HG02763 (cell line): ENCODE data around the gene CCDC146.

Experiments used
- ATAC-seq: cut with Tn5 transposase; IDR thresholded peaks from one replicate; pipeline ENCODE4 v1.9.1; 2021; ENCODE audit warnings: mild to moderate bottlenecking, moderate library complexity; ENCODE audit not compliant: unreplicated experiment

CCDC146 gene

DNA sequence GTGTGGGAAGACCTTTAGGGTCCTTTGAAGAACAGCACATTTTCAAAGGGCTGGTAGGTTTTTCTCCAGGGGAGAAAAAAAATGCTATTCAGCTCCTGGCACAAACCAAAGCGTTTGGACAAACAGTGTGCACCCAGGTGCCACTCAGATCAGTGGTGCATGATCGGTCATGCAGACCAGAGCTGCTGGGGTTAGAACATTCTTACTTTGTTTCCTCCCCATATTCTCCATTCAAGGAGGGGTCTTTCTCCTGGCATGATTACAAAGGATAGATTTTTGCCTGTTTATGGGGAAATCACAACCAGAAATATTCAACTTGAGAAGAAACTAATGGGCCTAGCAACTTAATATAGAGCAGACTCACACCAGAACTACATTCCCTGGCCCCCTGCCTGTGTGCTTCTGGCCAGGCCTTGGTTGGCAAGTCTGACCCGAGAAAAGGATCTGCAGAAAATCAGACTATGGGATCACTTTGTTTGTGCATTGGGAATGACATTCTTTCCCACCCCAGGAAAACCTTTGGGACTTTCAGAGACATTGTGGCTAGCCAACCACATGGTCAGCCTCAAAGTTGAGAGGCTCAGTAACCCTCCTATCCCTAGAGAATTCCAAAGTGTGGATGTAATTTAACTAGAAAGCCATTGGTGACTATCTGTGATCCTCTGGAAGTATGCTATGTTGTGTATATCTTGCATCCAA, 159.5 kb downstream of the CCDC146 start:
- ATAC-seq, result no peak

GRCh38 chr7:77282897-77283296, 160.5 kb downstream of the CCDC146 start:
- no peak for ATAC-seq

DNA sequence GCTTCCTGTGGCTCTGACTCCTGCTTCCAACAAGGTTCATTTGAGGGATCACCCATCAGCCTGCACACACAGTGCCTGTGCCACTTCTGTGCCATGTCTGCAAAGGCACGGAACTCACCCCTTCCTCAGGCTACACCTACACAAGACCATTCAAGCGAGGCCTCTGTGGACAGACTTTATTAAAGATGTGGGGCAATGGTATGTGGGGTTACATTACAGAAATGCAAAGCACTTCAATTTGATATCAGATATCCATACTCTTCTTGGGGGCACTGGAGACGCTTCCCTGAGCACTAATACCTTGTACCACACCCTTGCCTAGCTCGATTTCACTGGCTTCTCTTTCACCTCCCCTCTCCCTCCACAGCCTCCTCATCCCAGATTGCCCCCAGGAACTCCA, 161.6 kb downstream of the CCDC146 start:
- ATAC-seq, result no peak

- no peak for ATAC-seq
These were observed 162.2 kb downstream of the CCDC146 start for GRCh38 chr7:77284616-77285015.

- no peak for ATAC-seq
These were observed 166.4 kb downstream of the CCDC146 start for GRCh38 chr7:77288676-77289320.

DNA sequence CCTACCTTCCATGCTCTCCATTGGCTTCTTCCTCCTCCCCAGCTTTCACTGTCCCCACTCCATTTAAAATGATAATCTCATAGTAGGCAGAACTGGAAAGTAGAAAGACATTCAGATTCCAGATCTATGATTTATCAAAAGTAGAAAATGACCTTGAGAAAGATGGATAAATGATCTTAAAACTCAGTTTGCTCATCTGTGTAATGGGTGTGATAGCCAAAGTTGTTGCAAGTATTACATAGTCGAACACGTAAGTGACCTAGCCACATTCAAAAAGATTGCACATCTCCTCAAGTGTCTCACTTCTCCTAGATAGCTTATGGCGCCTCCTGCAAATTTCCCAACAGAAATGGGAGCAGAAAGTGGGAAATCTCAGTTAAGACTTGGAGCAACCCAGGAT, 167.0 kb downstream of the CCDC146 start:
- ATAC-seq, result no peak

DNA sequence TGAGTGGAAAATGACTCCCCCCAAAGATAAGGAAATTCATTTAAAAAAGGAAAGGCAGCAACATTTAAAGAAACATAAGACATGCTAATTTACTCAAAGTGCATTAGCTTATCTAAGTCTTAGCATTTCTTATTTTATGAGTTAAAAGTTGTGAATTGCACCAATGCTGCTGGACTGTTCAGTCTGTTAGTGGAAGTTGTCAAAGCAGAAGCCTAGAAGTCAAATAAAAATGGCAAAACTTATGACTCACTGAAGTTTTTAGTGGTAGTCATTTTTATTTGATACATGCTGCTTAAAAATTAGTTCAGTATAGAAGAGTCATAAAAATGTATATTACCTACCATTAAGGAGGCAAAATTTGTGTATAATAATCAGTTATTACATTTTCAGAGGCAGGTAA, 168.0 kb downstream of the CCDC146 start:
- no peak for ATAC-seq

DNA sequence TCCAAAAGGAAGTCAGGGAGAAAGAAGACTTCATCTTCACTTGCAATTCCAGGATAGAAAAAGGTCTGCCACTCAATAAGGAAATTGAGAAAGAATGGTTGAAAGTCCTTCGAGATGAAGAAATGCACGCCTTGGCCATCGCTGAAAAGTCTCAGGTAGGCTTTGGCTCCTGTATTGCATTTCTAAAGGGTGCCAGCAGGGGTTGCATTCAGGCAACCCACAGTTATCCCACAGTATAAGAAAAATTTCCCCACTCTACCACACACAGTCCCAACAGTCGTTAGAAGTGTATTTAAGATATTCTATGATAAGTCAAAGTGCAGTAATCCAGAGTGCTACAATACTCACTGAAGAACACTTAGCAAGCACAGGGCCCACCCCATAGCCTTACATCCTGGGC, 170.6 kb downstream of the CCDC146 start:
- ATAC-seq, result no peak

- no peak for ATAC-seq
These were observed 173.1 kb downstream of the CCDC146 start for GRCh38 chr7:77295549-77295948.

GRCh38 chr7:77306231-77307067, 184.0 kb downstream of the CCDC146 start:
- ATAC-seq, result no peak

DNA sequence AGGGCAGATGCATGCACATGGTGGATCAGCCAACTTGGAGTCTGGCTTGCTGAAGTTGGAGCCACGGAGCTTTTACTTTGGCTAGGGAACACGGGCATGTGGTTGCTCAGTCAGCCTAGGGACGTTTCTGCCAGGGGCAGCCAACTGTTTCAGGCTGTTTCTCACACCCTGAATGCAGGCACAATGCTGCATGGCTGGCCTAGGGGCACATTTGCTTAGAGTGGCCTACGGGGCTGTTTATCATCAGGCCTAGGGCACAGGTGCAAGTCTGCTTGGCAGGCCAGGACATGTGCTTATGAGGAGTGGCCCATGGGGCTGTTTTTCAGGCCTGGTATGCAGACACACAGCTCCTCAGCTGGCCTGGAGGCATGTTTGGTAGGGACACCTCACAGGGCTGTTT, 186.4 kb downstream of the CCDC146 start:
- ATAC-seq, result no peak

DNA sequence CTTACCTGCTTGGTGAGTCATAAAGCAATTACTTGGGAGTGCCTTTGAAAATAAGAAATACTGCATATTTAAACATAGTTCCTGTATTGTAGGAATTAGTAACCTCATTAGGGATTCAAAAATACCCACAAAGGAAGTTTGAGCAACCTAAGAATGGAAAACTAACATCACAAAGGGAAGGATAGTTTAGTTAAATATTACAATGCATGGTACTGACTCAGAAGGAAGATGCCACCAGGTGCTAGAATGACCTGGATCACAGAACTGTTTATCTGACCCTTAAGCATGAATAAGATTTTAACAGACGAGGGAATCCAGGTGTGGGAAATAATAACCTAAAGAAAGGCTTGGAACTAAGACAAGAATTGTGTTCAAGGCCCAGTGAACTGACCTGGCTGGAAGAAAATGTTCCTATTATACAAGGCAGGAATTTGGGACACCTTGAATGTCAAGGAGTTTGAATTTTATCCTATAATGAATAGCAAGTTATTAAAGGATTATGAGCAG, 187.4 kb downstream of the CCDC146 start:
- no peak for ATAC-seq

GRCh38 chr7:77310982-77311381, 188.6 kb downstream of the CCDC146 start:
- ATAC-seq, result no peak

DNA sequence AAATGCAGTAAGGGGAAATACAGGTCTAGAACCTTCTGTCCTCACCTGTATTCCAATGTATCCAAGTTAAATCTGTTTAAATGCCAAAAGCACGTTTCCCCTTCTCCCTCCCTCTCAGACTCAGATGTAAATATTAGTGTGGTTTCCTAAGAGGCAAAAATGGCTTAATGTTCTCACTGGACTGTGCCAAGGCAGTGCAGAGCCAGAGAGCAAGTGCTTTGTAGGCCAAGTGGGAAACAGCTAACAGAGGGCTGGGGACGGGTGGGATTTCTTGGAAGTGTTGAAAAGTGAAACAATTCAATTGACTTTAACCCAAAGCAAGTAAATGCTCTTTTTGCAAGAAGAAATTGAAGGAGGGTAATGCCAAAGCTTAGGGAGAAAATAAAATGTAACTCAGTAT, 190.7 kb downstream of the CCDC146 start:
- no peak for ATAC-seq

GRCh38 chr7:77313876-77314480, 191.6 kb downstream of the CCDC146 start:
- ATAC-seq, result no peak

- no peak for ATAC-seq
These were observed 192.8 kb downstream of the CCDC146 start for GRCh38 chr7:77315182-77315591.

DNA sequence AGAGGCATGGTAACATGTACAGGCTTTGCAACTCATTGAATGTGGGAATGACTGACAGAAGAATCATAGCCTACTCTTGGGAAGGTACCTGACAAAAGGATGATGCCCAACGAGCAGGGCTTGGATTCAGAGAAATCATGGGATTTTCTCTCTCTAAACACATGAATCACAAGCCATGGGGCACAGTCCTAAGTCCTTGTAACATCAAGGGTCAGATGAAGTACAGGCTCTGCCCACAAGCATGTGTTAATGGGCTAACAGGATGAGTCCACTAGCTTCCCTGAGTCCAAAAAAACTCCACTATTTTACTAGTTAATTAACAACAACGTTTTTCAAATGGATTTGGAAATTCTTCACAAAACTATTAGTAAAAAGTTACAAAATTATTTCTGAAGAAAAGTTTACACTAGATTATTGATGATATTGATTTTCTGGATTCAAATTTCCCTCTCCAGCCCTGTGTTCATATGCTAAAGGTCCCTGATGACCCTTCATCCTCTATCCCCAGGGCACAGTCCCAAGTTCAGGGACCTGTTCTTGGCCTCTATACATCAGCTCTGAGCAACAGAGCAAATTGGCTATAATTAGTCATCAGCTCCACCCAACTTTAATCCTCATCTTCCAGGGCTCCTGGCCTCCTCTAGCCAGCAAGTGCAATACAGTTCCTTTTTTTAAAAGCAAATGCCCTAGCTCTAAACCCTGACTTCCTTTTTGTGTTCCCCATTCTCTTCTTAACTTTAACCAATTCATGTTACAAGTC, 194.0 kb downstream of the CCDC146 start:
- no peak for ATAC-seq

DNA sequence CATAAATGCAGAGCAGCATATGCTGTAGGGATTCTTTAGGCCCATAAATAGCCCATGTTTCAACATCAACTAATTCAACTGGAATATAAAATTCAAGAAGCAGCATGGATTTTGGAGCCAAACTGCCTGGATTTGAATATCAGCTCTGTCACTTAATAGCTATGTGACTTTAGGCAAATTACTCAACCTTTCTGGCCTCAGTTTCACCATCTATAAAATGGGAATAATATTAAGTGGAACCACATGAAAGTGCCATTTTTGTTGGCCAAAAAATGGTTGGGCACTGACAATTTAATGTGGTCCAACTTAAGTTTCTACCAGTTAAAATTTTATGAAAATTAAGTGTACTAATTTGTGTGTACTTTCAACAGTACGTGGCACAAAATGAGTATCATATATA, 195.6 kb downstream of the CCDC146 start:
- no peak for ATAC-seq

GRCh38 chr7:77320137-77320536, 197.7 kb downstream of the CCDC146 start:
- ATAC-seq, result no peak

- no peak for ATAC-seq
These were observed 198.3 kb downstream of the CCDC146 start for GRCh38 chr7:77320714-77321113.

- ATAC-seq, result no peak
These were observed 198.9 kb downstream of the CCDC146 start for GRCh38 chr7:77321300-77321699.
